H1 (cell line): Measurements from ENCODE around the gene CDH15. TPM values are rescaled to one million over a fixed set of nuclear protein-coding genes. Genes with fewer than 3 reads are reported as not detected.

Experiments used
- CTCF ChIA-PET: fragments of 300-600 bp; sonication (Branson Sonifier 250); formaldehyde crosslinking; loops from one replicate; lab custom pipeline; 2021; ENCODE audit not compliant: partially characterized antibody; lab: Charles Lee
- POLR2A ChIA-PET: fragments of 300-600 bp; sonication (Branson Sonifier 250); formaldehyde crosslinking; loops from one replicate; lab custom pipeline; 2021; ENCODE audit warnings: inconsistent platforms; ENCODE audit not compliant: partially characterized antibody; lab: Charles Lee
- DNase-seq, 2 experiments: peaks; one replicate each; pipeline versions ENCODE4 v3.0.0 to v3.0.0-alpha.2; 2010 to 2022; ENCODE audit warnings: low spot score in 2 of 2, low read depth in 1 of 2, mixed read lengths in 1 of 2
- FAIRE-seq: peaks from 2 replicates; lab custom pipeline; 2011; peaks lifted over from hg19 to GRCh38; lab: Jason Lieb, UNC
- H2AFZ ChIP-seq: 2 replicates; pipeline ENCODE4 v1.8.1; 2012; ENCODE audit warnings: low read length, inconsistent platforms
- H2AK5ac ChIP-seq: 2 replicates; pipeline ENCODE4 v1.6.1; 2013; ENCODE audit warnings: low read depth, low read length
- H2BK120ac ChIP-seq: replicated peaks from 2 replicates; pipeline ENCODE3; 2013; ENCODE audit warnings: low read depth, low read length, inconsistent platforms
- H2BK12ac ChIP-seq: 2 replicates; pipeline ENCODE4 v1.6.1; 2013; ENCODE audit warnings: low read depth, low read length
- H2BK15ac ChIP-seq: 2 replicates; pipeline ENCODE4 v1.6.1; 2013; ENCODE audit warnings: low read length
- H2BK20ac ChIP-seq: 2 replicates; pipeline ENCODE4 v1.6.1; 2013; ENCODE audit warnings: low read length
- H2BK5ac ChIP-seq: 2 replicates; pipeline ENCODE4 v1.6.1; 2013; ENCODE audit warnings: low read depth, low read length
- H3K14ac ChIP-seq: 2 replicates; pipeline ENCODE4 v1.6.1; 2013; ENCODE audit warnings: inconsistent platforms; ENCODE audit not compliant: insufficient read length
- H3K18ac ChIP-seq: 2 replicates; pipeline ENCODE4 v1.6.1; 2013; ENCODE audit warnings: low read length; ENCODE audit errors: extremely low read depth
- H3K23ac ChIP-seq: 2 replicates; pipeline ENCODE4 v1.6.1; 2013; ENCODE audit warnings: inconsistent platforms; ENCODE audit not compliant: insufficient read length
- H3K23me2 ChIP-seq: 2 replicates; pipeline ENCODE4 v1.6.1; 2013; ENCODE audit warnings: low read depth, low read length
- H3K27ac ChIP-seq: 2 replicates; pipeline ENCODE4 v1.6.1; 2011; ENCODE audit warnings: low read depth, low read length, inconsistent platforms
- H3K27me3 ChIP-seq, 4 experiments: replicated peaks in 1 of 4; 1 replicate in 1 of 4; 2 replicates in 3 of 4; pipeline versions ENCODE4 v1.6.1 to v1.8.1; 2011 to 2013; ENCODE audit warnings: low read length in 3 of 4, mild to moderate bottlenecking in 3 of 4, inconsistent platforms in 2 of 4, mixed read lengths in 2 of 4, moderate library complexity in 1 of 4; ENCODE audit not compliant: control insufficient read depth in 3 of 4, insufficient read depth in 3 of 4; ENCODE audit errors: extremely low read depth in 1 of 4
- H3K36me3 ChIP-seq, 4 experiments: 2 replicates each; pipeline versions ENCODE4 v1.6.1 to v1.8.1; 2011 to 2013; ENCODE audit warnings: mild to moderate bottlenecking in 4 of 4, low read length in 3 of 4, moderate library complexity in 2 of 4, control low read depth in 1 of 4, inconsistent platforms in 1 of 4; ENCODE audit not compliant: insufficient read depth in 4 of 4, control insufficient read depth in 2 of 4
- H3K4ac ChIP-seq: replicated peaks from 2 replicates; pipeline ENCODE3; 2013; ENCODE audit warnings: low read length, low read depth, mixed read lengths, inconsistent platforms; ENCODE audit not compliant: insufficient read length
- H3K4me1 ChIP-seq, 4 experiments: replicated peaks in 1 of 4; 1 replicate in 1 of 4; 2 replicates in 3 of 4; pipeline versions ENCODE4 v1.6.1 to v1.8.1; 2011 to 2013; ENCODE audit warnings: low read length in 3 of 4, inconsistent platforms in 2 of 4, mixed read lengths in 1 of 4; ENCODE audit not compliant: insufficient read depth in 4 of 4, control insufficient read depth in 3 of 4
- H3K4me2 ChIP-seq, 2 experiments: 2 replicates each; pipeline versions ENCODE4 v1.6.1 to v1.8.1; 2011 to 2013; ENCODE audit warnings: low read depth in 2 of 2, low read length in 2 of 2, control low read depth in 1 of 2, inconsistent platforms in 1 of 2, mild to moderate bottlenecking in 1 of 2; ENCODE audit not compliant: insufficient read depth in 1 of 2
- H3K4me3 ChIP-seq, 4 experiments: fragments of 200-600, 300-600 bp in 1 of 4; sonication (generic), shearing (Covaris generic), sonication (Bioruptor Twin) in 1 of 4; 2 replicates each; pipeline versions ENCODE4 v1.5.1 to v1.8.1; 2011 to 2016; ENCODE audit warnings: low read length in 4 of 4, low read depth in 3 of 4, control low read depth in 2 of 4, inconsistent platforms in 2 of 4, mild to moderate bottlenecking in 2 of 4, mixed read lengths in 1 of 4, moderate library complexity in 1 of 4; ENCODE audit not compliant: insufficient read depth in 2 of 4; ENCODE audit errors: extremely low read depth in 1 of 4
- H3K56ac ChIP-seq: replicated peaks from 2 replicates; pipeline ENCODE3; 2013; ENCODE audit warnings: low read depth, mild to moderate bottlenecking, mixed read lengths, low read length, inconsistent platforms; ENCODE audit not compliant: insufficient read length
- H3K79me1 ChIP-seq: 2 replicates; pipeline ENCODE4 v1.6.1; 2013; ENCODE audit warnings: low read depth, low read length, control low read depth
- H3K79me2 ChIP-seq, 2 experiments: 2 replicates each; pipeline versions ENCODE4 v1.6.1 to v1.8.1; 2012 to 2013; ENCODE audit warnings: low read length in 2 of 2, mild to moderate bottlenecking in 2 of 2, inconsistent platforms in 1 of 2; ENCODE audit not compliant: insufficient read depth in 2 of 2, control insufficient read depth in 1 of 2
- H3K9ac ChIP-seq, 4 experiments: replicated peaks in 1 of 4; 1 replicate in 1 of 4; 2 replicates in 3 of 4; pipeline versions ENCODE4 v1.6.1 to v1.8.1; 2011 to 2013; ENCODE audit warnings: low read depth in 3 of 4, low read length in 3 of 4, control low read depth in 2 of 4, mild to moderate bottlenecking in 2 of 4, moderate library complexity in 2 of 4, inconsistent platforms in 1 of 4; ENCODE audit errors: extremely low read depth in 1 of 4
- H3K9me3 ChIP-seq, 2 experiments: 2 replicates each; pipeline versions ENCODE4 v1.6.1 to v1.8.1; 2012 to 2013; ENCODE audit warnings: mild to moderate bottlenecking in 2 of 2, moderate library complexity in 2 of 2, control low read depth in 1 of 2, inconsistent platforms in 1 of 2, low read depth in 1 of 2, low read length in 1 of 2, mixed read lengths in 1 of 2; ENCODE audit not compliant: insufficient read depth in 2 of 2
- H4K20me1 ChIP-seq, 2 experiments: replicated peaks in 1 of 2; 2 replicates each; pipeline versions ENCODE3 to v1.8.1; 2011 to 2013; ENCODE audit warnings: inconsistent platforms in 2 of 2, low read length in 2 of 2, mild to moderate bottlenecking in 1 of 2; ENCODE audit not compliant: insufficient read depth in 2 of 2, control insufficient read depth in 1 of 2
- H4K5ac ChIP-seq: 2 replicates; pipeline ENCODE4 v1.6.1; 2013; ENCODE audit warnings: low read length, low read depth, mixed read lengths, inconsistent platforms; ENCODE audit not compliant: insufficient read length
- H4K8ac ChIP-seq: 2 replicates; pipeline ENCODE4 v1.8.0; 2013; ENCODE audit warnings: mild to moderate bottlenecking, moderate library complexity, low read length, inconsistent platforms; ENCODE audit not compliant: insufficient read depth; ENCODE audit errors: extremely low read depth
- H4K91ac ChIP-seq: replicated peaks from 2 replicates; pipeline ENCODE3; 2013; ENCODE audit warnings: low read length, mixed read lengths, inconsistent platforms; ENCODE audit not compliant: insufficient read length
- BACH1 ChIP-seq: IDR thresholded peaks from 2 replicates; pipeline ENCODE4 v1.6.1; 2012; ENCODE audit warnings: low read length, improper control_type of control experiment
- CBX8 ChIP-seq: fragments of 300-800, 300-1000 bp; sonication (generic); IDR thresholded peaks from 2 replicates; pipeline ENCODE4 v1.7.1; 2016; ENCODE audit warnings: low read depth, low read length, borderline replicate concordance
- CEBPB ChIP-seq: IDR thresholded peaks from 2 replicates; pipeline ENCODE4 v1.6.1; 2012; ENCODE audit warnings: low read depth, low read length
- CHD1 ChIP-seq: IDR thresholded peaks from 2 replicates; pipeline ENCODE4 v1.6.1; 2012; ENCODE audit warnings: low read depth, low read length, improper control_type of control experiment
- EP300 ChIP-seq, 2 experiments: IDR thresholded peaks; 1 replicate in 1 of 2; 2 replicates in 1 of 2; pipeline ENCODE4 v1.6.1; 2011 to 2012; ENCODE audit warnings: low read depth in 2 of 2, low read length in 2 of 2, mild to moderate bottlenecking in 2 of 2, borderline replicate concordance in 1 of 2, inconsistent platforms in 1 of 2, moderate library complexity in 1 of 2
- EZH2 ChIP-seq: fragments of 200-600 bp; sonication (generic); IDR thresholded peaks from 2 replicates; pipeline ENCODE4 v1.7.1; 2012; ENCODE audit warnings: low read depth, mild to moderate bottlenecking, moderate library complexity, low read length, inconsistent platforms; ENCODE audit not compliant: severe bottlenecking
- HDAC6 ChIP-seq: IDR thresholded peaks from one replicate; pipeline ENCODE4 v1.7.1; 2012; ENCODE audit warnings: low read depth, mild to moderate bottlenecking, inconsistent platforms, low read length, moderate library complexity
- KDM4A ChIP-seq: IDR thresholded peaks from one replicate; pipeline ENCODE4 v1.7.1; 2012; ENCODE audit warnings: low read depth, mild to moderate bottlenecking, moderate library complexity, low read length, inconsistent platforms; ENCODE audit not compliant: severe bottlenecking
- SIN3A ChIP-seq, 2 experiments: IDR thresholded peaks in 1 of 2; conservative IDR thresholded peaks in 1 of 2; 2 replicates each; pipeline ENCODE4 v1.6.1; 2011 to 2012; ENCODE audit warnings: low read length in 2 of 2, improper control_type of control experiment in 1 of 2, low read depth in 1 of 2, mild to moderate bottlenecking in 1 of 2
- SIRT6 ChIP-seq: IDR thresholded peaks from one replicate; pipeline ENCODE4 v1.7.1; 2012; ENCODE audit warnings: low read length, inconsistent platforms
- YY1 ChIP-seq: IDR thresholded peaks from 2 replicates; pipeline ENCODE4 v1.6.1; 2011; ENCODE audit warnings: low read depth, mild to moderate bottlenecking, low read length
- WGBS, 2 experiments: shearing (Covaris generic) in 1 of 2; methylation state at CpG; one replicate each; pipeline versions ENCODE4 v1.1.6 to v1.1.7; 2013 to 2015; ENCODE audit warnings: low lambda C conversion rate in 2 of 2, mixed read lengths in 2 of 2, inconsistent platforms in 1 of 2, low coverage in 1 of 2, missing lambda C conversion rate in 1 of 2; ENCODE audit not compliant: insufficient replicate concordance in 2 of 2, insufficient coverage in 1 of 2, insufficient read length in 1 of 2; ENCODE audit errors: extremely low coverage in 1 of 2, missing lambda C conversion rate in 1 of 2; 5-methylcytosine and 5-hydroxymethylcytosine counted together
- polyA plus RNA-seq, 7 experiments: library from polyadenylated mRNA; depleted of rRNA in 3 of 7; stranded (reverse) in 5 of 7; unstranded in 2 of 7; fragments of >200 nt in 5 of 7; fragments of 200-250 nt in 2 of 7; gene quantifications; 1 replicate in 5 of 7; 2 replicates in 1 of 7; 4 replicates in 1 of 7; pipeline versions ENCODE4 v1.2.1 to v1.2.3, GENCODE V29; 2011 to 2013; ENCODE audit warnings: missing spikeins in 2 of 7, mixed read lengths in 2 of 7
- total RNA-seq: library from RNA; stranded (reverse); fragmentation: NEBNext Ultra II Directional; extraction: Animal tissue kit (Norgen Biotek cat#: 25700); gene quantifications from 2 replicates; pipeline ENCODE4 v1.2.1, GENCODE V29; 2021
- TF ChIP-seq, protein P1 (sequence below): IDR thresholded peaks from 2 replicates; pipeline ENCODE4 v1.6.1; 2012; ENCODE audit warnings: inconsistent platforms

CDH15 gene
- total and polyA plus RNA-seq, 2 of the 8 experiments (the other 6 are each of a cell fraction or from before 2014, with no cell fraction given), result 0.50 to 0.82 TPM

- no peak overlapping the region for H2BK20ac ChIP-seq
- no peak overlapping the region for H3K14ac ChIP-seq
- no peak overlapping the region for H3K4ac ChIP-seq
- H3K56ac ChIP-seq, result no peak overlapping the region
- H2BK5ac ChIP-seq, result no peak overlapping the region
- no peak overlapping the region for H4K5ac ChIP-seq
- no peak overlapping the region for H2BK15ac ChIP-seq
- no peak overlapping the region for H2BK12ac ChIP-seq
- H4K20me1 ChIP-seq, result peaks cover 0 to 5% of the 10 kb centered on the region in 2 experiments
- ChIA-PET POLR2A (interaction anchor here (0.6 kb wide), 2 partner anchors 295 to 512 kb away, joined by 3 to 4 read pairs; no protein-coding TSS in a partner anchor), CTCF (interaction anchor here (2.3 kb wide), 1 partner anchor 52 kb away, joined by 5 read pairs; no protein-coding TSS in a partner anchor)
- no peak overlapping the region for H3K4me3 ChIP-seq
- H2AK5ac ChIP-seq, result no peak overlapping the region
- H2BK120ac ChIP-seq, result no peak overlapping the region
- TF ChIP-seq CBX8 (no peak), EZH2 (no peak), CHD1 (no peak), CEBPB (no peak), KDM4A (no peak), EP300 (IDR thresholded peaks at IDR 0.05; ENCODE audit: borderline replicate concordance in 1 of 2, low read depth in 2 of 2, low read length in 2 of 2) (no peak), BACH1 (no peak), YY1 (no peak), SIN3A (conservative IDR thresholded peaks at IDR 0.05 in 1 of 2, IDR thresholded peaks at IDR 0.05 in 1 of 2; ENCODE audit: low read depth in 1 of 2, low read length in 2 of 2) (no peak), HDAC6 (no peak), SIRT6 (no peak)
- TF ChIP-seq, protein P1, sequence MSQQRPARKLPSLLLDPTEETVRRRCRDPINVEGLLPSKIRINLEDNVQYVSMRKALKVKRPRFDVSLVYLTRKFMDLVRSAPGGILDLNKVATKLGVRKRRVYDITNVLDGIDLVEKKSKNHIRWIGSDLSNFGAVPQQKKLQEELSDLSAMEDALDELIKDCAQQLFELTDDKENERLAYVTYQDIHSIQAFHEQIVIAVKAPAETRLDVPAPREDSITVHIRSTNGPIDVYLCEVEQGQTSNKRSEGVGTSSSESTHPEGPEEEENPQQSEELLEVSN, result no peak
- H4K8ac ChIP-seq, result no peak overlapping the region
- H3K4me2 ChIP-seq, result no peak overlapping the region
- H3K79me2 ChIP-seq, result peaks cover 0 to 13% of the 10 kb centered on the region in 2 experiments; a peak in 3 of 4 replicates
- H3K79me1 ChIP-seq, result peaks cover 2% of the 10 kb centered on the region; the same call in 1 of the 2 replicates
- H3K23me2 ChIP-seq, result peaks cover 4% of the 10 kb centered on the region; the same call in 1 of the 2 replicates
- no peak overlapping the region for H3K9ac ChIP-seq
- no peak overlapping the region for H3K18ac ChIP-seq
- H2AFZ ChIP-seq, result no peak overlapping the region
- H4K91ac ChIP-seq, result no peak overlapping the region
- no peaks in the 10 kb centered on the region for H3K27me3 ChIP-seq
- H3K27ac ChIP-seq, result no peak overlapping the region
- DNase-seq, result no peak
- no peak for FAIRE-seq
- WGBS, 2 experiments, result 85% methylated on average over 5 of the region's 5 CpGs; no CpG with 5 or more reads in 1 of the 2 experiments
- H3K4me1 ChIP-seq, result peaks cover 0 to 2% (median under 1%) of the 10 kb centered on the region in 4 experiments; a peak in 2 of 7 replicates
- no peak overlapping the region for H3K23ac ChIP-seq
- H3K36me3 ChIP-seq, result peaks cover 2 to 18% (median 11%) of the 10 kb centered on the region in 4 experiments; a peak in 6 of 8 replicates
- H3K9me3 ChIP-seq, result no peaks in the 10 kb centered on the region
Observed at GRCh38 chr16:89219365-89219764, 47.8 kb downstream of the CDH15 start.
